Naive thymus-derived CD8-positive, alpha-beta T cell (primary cell): Measurements from ENCODE around the gene TMEM184A. TPM values are rescaled to one million over a fixed set of nuclear protein-coding genes. Genes with fewer than 3 reads are reported as not detected.

Source experiments
- ATAC-seq, 2 donors: fragments of 150-1000 bp; cut with Tn5 transposase in 1 of 2; sonication (Bioruptor Pico), chemical (Tn5 transposase) in 1 of 2; 1 replicate in 1 of 2; 2 replicates in 1 of 2; pipeline ENCODE4 v1.10.0; 2021; ENCODE audit warnings: mild to moderate bottlenecking in 2 of 2, moderate library complexity in 2 of 2
- POLR2A ChIA-PET: fragments of 350-600 bp; sonication (Branson Sonifier 250); formaldehyde crosslinking; loops from one replicate; lab custom pipeline; 2021; ENCODE audit warnings: antibody characterized with exemption; lab: Charles Lee
- DNase-seq, 10 donors: peaks; one replicate each; pipeline versions ENCODE4 v3.0.0 to v3.0.0-alpha.2; 2020 to 2022
- H3K27ac Mint-ChIP-seq, 10 donors: one replicate each; pipeline ENCODE4 v1.8.0; 2020 to 2022; ENCODE audit warnings: mild to moderate bottlenecking in 10 of 10, mixed read lengths in 10 of 10, moderate library complexity in 4 of 10, inconsistent platforms in 1 of 10
- H3K27me3 Mint-ChIP-seq, 5 donors: one replicate each; pipeline ENCODE4 v1.8.0; 2021 to 2022; ENCODE audit warnings: mixed read lengths in 5 of 5
- H3K36me3 Mint-ChIP-seq, 3 donors: one replicate each; pipeline ENCODE4 v1.8.0; 2020 to 2022; ENCODE audit warnings: mixed read lengths in 3 of 3, mild to moderate bottlenecking in 2 of 3, inconsistent platforms in 1 of 3
- H3K4me1 Mint-ChIP-seq, 4 donors: one replicate each; pipeline ENCODE4 v1.8.0; 2021 to 2022; ENCODE audit warnings: mixed read lengths in 4 of 4
- H3K4me3 Mint-ChIP-seq, 10 donors: one replicate each; pipeline ENCODE4 v1.8.0; 2020 to 2022; ENCODE audit warnings: mild to moderate bottlenecking in 10 of 10, mixed read lengths in 10 of 10, moderate library complexity in 6 of 10, inconsistent platforms in 1 of 10
- H3K9me3 Mint-ChIP-seq, 9 donors: one replicate each; pipeline ENCODE4 v1.8.0; 2020 to 2022; ENCODE audit warnings: mixed read lengths in 9 of 9, mild to moderate bottlenecking in 3 of 9, inconsistent platforms in 1 of 9, moderate library complexity in 1 of 9
- polyA plus RNA-seq, 3 donors: library from polyadenylated mRNA; unstranded; fragments of 300-500 nt; fragmentation: Illumina TruSeq; gene quantifications; one replicate each; pipeline ENCODE4 v1.2.3, GENCODE V29; 2021
- total RNA-seq, 8 experiments: library from RNA in 2 of 8; stranded (reverse) in 2 of 8; gene quantifications; one replicate each; pipeline ENCODE4 v1.2.3 and lab custom pipeline; 2021 to 2026

Gene TMEM184A
- total and polyA plus RNA-seq, 5 experiments from 2014 or later: 0.04 TPM; not detected in 4

- H3K4me3 Mint-ChIP-seq: peak overlapping the region; percentile 86 to 94 (median 91)
- H3K9me3 Mint-ChIP-seq: no peaks in the 10 kb centered on the region
- no peaks in the 10 kb centered on the region for H3K27me3 Mint-ChIP-seq
- H3K4me1 Mint-ChIP-seq: peaks cover 19 to 42% (median 35%) of the 10 kb centered on the region in 4 donors
- POLR2A ChIA-PET: interaction anchor here (1.0 to 4.3 kb wide), 9 partner anchors 8 to 820 kb away, joined by 4 to 29 read pairs (median 7); partner anchors contain the start of genes INTS1, PSMG3 and TMEM184A
- ATAC-seq (no peak), DNase-seq (no peak)
- peaks cover 0 to 16% (median 0%) of the 10 kb centered on the region in 3 donors for H3K36me3 Mint-ChIP-seq
- peak overlapping the region; percentile 91 to 98 (median 97) for H3K27ac Mint-ChIP-seq
Measured at GRCh38 chr7:1533547-1534329, 22.3 kb downstream of the TMEM184A start.

DNA sequence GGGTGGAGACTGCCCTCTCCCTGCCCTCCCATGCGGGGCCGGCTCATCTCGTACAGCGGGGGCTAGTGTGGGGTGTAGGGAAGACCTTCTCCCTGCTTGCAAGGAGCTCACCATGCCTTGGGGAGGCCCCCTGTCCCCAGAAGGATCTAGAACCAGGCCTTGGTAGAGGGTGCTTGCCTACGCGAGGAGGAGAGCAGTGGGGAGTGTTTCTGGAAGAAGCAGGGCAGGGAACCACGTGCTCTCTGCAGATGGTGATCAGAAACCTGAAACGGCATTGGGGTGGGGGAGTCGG, 22.8 kb downstream of the TMEM184A start:
- Mint-ChIP-seq H3K4me3 (peak overlapping the region; percentile 86 to 94 (median 91)), H3K36me3 (peaks cover 0 to 16% (median 0%) of the 10 kb centered on the region in 3 donors), H3K4me1 (peaks cover 19 to 42% (median 35%) of the 10 kb centered on the region in 4 donors), H3K27me3 (no peaks in the 10 kb centered on the region), H3K9me3 (no peaks in the 10 kb centered on the region), H3K27ac (peak overlapping the region; percentile 91 to 98 (median 97))
- POLR2A ChIA-PET: interaction anchor here (1.0 to 4.3 kb wide), 9 partner anchors 8 to 820 kb away, joined by 4 to 29 read pairs (median 7); partner anchors contain the start of genes INTS1, PSMG3 and TMEM184A
- ATAC-seq (no peak), DNase-seq (no peak)

DNA sequence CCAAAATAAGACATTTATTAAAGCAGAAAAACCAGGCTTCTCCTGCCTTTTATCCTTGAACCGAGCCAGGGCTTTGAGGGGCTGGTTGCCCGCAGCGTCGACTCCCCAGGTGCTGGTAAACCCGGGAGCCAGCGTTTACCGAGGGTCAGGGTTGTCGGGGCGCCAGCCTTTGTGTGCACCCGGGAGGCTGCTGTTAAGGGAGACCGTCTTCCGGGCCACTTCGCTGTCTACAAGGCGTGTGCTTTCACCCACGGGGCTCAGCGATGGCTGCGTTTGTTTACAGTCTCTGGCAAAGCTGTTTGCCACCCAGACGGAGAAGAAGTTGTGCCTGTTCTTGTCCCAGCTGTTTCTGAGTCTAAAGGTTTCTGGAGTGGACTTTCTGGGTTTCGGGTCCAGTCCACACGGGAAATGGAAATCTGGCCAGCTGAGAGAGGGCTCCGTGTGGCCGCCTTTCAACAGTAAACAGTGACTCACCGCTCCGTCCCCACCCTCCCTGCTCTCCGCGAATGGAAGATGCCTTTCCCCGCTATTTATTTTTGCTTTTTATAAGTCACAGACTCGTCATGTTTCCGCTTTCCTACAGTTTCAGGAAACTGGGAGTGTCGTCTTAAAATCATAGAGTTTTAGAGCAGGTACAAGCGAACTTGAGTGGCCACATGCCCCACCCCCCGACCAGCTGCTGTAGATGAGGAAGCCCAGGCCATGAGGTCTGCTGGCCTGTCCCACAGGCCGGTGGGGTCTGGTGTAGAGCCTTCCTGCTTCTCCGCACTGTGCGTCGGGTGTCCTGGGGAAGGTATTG, 23.4 kb downstream of the TMEM184A start:
- POLR2A ChIA-PET: interaction anchor here (1.1 to 4.3 kb wide), 8 partner anchors 9 to 821 kb away, joined by 3 to 29 read pairs (median 7); partner anchors contain the start of genes INTS1, PSMG3 and TMEM184A
- DNase-seq (peak in 9 of 10 donors; percentile 37 to 72 (median 55)), ATAC-seq (peak; percentile 51 to 59)
- Mint-ChIP-seq H3K36me3 (peaks cover 0 to 14% (median 0%) of the 10 kb centered on the region in 3 donors), H3K4me3 (peak overlapping the region; percentile 86 to 94 (median 91)), H3K9me3 (no peaks in the 10 kb centered on the region), H3K27me3 (no peaks in the 10 kb centered on the region), H3K4me1 (peaks cover 17 to 42% (median 34%) of the 10 kb centered on the region in 4 donors), H3K27ac (peak overlapping the region; percentile 91 to 98 (median 97))

- Mint-ChIP-seq H3K4me3 (peak overlapping the region; percentile 86 to 94 (median 91)), H3K4me1 (peaks cover 17 to 42% (median 34%) of the 10 kb centered on the region in 4 donors), H3K9me3 (no peaks in the 10 kb centered on the region), H3K36me3 (peaks cover 0 to 14% (median 0%) of the 10 kb centered on the region in 3 donors), H3K27me3 (no peaks in the 10 kb centered on the region), H3K27ac (peak overlapping the region; percentile 91 to 98 (median 97))
- POLR2A ChIA-PET: interaction anchor here (1.1 to 4.3 kb wide), 6 partner anchors 12 to 568 kb away, joined by 3 to 29 read pairs (median 8); partner anchors contain the start of genes INTS1, PSMG3 and TMEM184A
- DNase-seq: peak in 3 of 10 donors; percentile 16 to 35 (median 34)
- peak; percentile 11 to 12 for ATAC-seq
Measured at GRCh38 chr7:1531979-1532455, 24.0 kb downstream of the TMEM184A start.

DNA sequence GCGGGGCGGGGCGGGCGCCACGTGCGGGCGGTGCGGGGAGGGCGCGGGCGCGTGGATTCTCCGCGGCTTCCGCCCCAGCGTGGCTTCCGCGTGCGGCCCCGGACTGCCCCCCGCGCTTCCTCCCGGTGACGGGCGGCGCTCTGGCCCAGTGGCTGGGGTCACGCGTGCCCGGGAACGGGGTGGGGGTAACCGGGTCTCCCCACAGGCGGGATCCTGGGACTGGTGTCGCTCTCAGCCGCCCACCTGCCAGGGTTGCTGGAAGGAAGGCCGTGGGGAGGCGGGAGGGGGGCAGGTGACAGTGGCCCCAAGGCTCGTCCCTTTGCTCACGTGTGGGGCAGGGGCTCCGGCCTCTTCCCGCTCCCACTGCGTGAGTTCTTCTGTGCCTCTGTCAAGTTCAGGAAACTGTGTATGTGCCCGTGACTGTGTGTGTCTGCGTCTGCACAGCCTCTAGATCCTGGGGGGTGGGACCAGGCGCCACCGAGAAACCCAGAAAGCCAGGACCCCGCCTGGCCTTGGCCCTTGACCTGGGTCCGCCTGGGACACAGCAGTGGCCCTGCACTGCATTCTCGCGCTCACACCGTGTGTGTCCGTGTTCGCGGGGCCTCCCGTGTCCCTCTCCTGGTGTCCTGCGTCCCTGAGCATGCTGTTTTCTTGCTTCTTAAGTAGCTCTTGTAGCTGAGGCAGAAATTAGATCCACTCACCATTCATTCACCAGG, 24.6 kb downstream of the TMEM184A start:
- Mint-ChIP-seq H3K4me1 (peaks cover 19 to 39% (median 33%) of the 10 kb centered on the region in 4 donors), H3K4me3 (peak overlapping the region; percentile 86 to 94 (median 91)), H3K9me3 (no peaks in the 10 kb centered on the region), H3K27ac (peak overlapping the region; percentile 91 to 98 (median 97)), H3K36me3 (peaks cover 0 to 14% (median 0%) of the 10 kb centered on the region in 3 donors), H3K27me3 (peaks cover 0 to 4% (median 3%) of the 10 kb centered on the region in 5 donors)
- ATAC-seq (peak; percentile 39 to 42), DNase-seq (peak in 9 of 10 donors; percentile 17 to 70 (median 56))
- POLR2A ChIA-PET: interaction anchor here (1.1 to 4.3 kb wide), 5 partner anchors 12 to 568 kb away, joined by 3 to 29 read pairs (median 9); partner anchors contain the start of genes INTS1 and TMEM184A

GRCh38 chr7:1530946-1531262, 25.1 kb downstream of the TMEM184A start:
- Mint-ChIP-seq H3K4me1 (peaks cover 19 to 36% (median 31%) of the 10 kb centered on the region in 4 donors), H3K27ac (no peak overlapping the region), H3K36me3 (peaks cover 0 to 14% (median 0%) of the 10 kb centered on the region in 3 donors), H3K9me3 (no peaks in the 10 kb centered on the region), H3K27me3 (peaks cover 0 to 4% (median 3%) of the 10 kb centered on the region in 5 donors), H3K4me3 (no peak overlapping the region)
- POLR2A ChIA-PET: interaction anchor here (1.1 to 3.9 kb wide), 3 partner anchors 22 to 25 kb away, joined by 5 to 13 read pairs (median 9); partner anchors contain the start of gene TMEM184A
- DNase-seq: peak in 3 of 10 donors; percentile 22 to 55 (median 49)
- peak; percentile 42 to 62 for ATAC-seq

- DNase-seq (no peak), ATAC-seq (no peak)
- Mint-ChIP-seq H3K4me1 (peaks cover 18 to 33% (median 28%) of the 10 kb centered on the region in 4 donors), H3K36me3 (peaks cover 0 to 4% (median 0%) of the 10 kb centered on the region in 3 donors), H3K9me3 (no peaks in the 10 kb centered on the region), H3K4me3 (peak overlapping the region; percentile 53 to 86 (median 64)), H3K27ac (peak overlapping the region; percentile 66 to 94 (median 86)), H3K27me3 (peaks cover 0 to 4% (median 3%) of the 10 kb centered on the region in 5 donors)
- POLR2A ChIA-PET: interaction anchor here (1.1 to 1.6 kb wide), 2 partner anchors 17 to 24 kb away, joined by 5 to 6 read pairs; no protein-coding TSS in a partner anchor
Measured at GRCh38 chr7:1529383-1530116, 26.5 kb downstream of the TMEM184A start.

GRCh38 chr7:1526271-1526754, 29.7 kb downstream of the TMEM184A start:
- H3K27ac Mint-ChIP-seq: no peak overlapping the region
- POLR2A ChIA-PET: no interaction called here
- H3K27me3 Mint-ChIP-seq: peaks cover 0 to 4% (median 3%) of the 10 kb centered on the region in 5 donors
- no peak for DNase-seq
- H3K4me1 Mint-ChIP-seq: peaks cover 0 to 4% (median 3%) of the 10 kb centered on the region in 4 donors
- no peak for ATAC-seq
- no peaks in the 10 kb centered on the region for H3K9me3 Mint-ChIP-seq
- no peak overlapping the region for H3K4me3 Mint-ChIP-seq
- H3K36me3 Mint-ChIP-seq: no peaks in the 10 kb centered on the region

DNA sequence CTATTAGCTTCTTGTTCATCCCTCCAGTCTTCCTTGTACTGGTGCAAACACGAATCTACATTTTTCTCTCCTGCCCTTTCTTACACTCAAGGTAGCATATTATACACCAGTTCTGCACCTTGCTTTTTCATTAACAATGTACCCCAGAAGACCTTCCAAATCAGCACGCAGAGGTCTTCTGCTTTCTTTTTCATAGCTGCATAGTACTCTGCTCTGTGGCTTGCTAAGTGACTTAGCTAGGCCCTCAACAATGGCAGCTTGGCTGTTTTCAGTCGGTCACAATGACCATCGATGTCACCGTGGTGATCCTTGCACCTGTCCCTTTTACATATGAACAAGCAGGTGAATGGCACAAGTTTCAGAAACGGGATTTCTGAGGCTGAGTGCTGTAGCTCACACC, 30.6 kb downstream of the TMEM184A start:
- no peak for DNase-seq
- POLR2A ChIA-PET: no interaction called here
- peaks cover 0 to 4% (median 3%) of the 10 kb centered on the region in 5 donors for H3K27me3 Mint-ChIP-seq
- H3K9me3 Mint-ChIP-seq: no peaks in the 10 kb centered on the region
- no peak overlapping the region for H3K4me3 Mint-ChIP-seq
- no peaks in the 10 kb centered on the region for H3K36me3 Mint-ChIP-seq
- no peak for ATAC-seq
- H3K4me1 Mint-ChIP-seq: peaks cover 0 to 4% (median 3%) of the 10 kb centered on the region in 4 donors
- peak overlapping the region in 2 of 10 donors; percentile 15 to 38 for H3K27ac Mint-ChIP-seq

DNA sequence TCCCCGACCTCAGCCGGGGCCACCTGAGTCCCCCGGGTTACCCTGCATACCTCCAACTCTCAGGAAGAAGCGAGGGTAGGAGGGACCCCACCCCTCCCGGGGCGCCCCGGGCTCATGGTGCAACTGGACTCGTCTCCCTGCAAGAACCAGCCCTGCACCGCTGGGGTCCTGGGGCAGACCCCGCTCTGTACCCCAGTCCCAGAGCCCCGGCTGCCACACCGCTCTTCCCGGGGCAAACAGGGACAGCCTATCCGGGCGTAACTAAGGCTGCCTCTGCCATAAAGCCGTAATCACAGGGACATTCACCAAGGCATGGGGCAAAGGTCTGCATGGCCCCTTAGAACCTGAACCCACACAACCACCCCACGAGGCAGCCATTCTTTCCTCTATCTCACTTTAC, 32.2 kb downstream of the TMEM184A start:
- no peak overlapping the region for H3K27ac Mint-ChIP-seq
- H3K36me3 Mint-ChIP-seq: peaks cover 0 to 6% (median 0%) of the 10 kb centered on the region in 3 donors
- no peak for ATAC-seq
- no peak for DNase-seq
- H3K9me3 Mint-ChIP-seq: peaks cover 0 to 9% (median 0%) of the 10 kb centered on the region in 9 donors
- no peak overlapping the region for H3K4me3 Mint-ChIP-seq
- H3K27me3 Mint-ChIP-seq: peaks cover 0 to 4% (median 3%) of the 10 kb centered on the region in 5 donors
- H3K4me1 Mint-ChIP-seq: peaks cover 0 to 2% (median 0%) of the 10 kb centered on the region in 4 donors
- POLR2A ChIA-PET: no interaction called here

DNA sequence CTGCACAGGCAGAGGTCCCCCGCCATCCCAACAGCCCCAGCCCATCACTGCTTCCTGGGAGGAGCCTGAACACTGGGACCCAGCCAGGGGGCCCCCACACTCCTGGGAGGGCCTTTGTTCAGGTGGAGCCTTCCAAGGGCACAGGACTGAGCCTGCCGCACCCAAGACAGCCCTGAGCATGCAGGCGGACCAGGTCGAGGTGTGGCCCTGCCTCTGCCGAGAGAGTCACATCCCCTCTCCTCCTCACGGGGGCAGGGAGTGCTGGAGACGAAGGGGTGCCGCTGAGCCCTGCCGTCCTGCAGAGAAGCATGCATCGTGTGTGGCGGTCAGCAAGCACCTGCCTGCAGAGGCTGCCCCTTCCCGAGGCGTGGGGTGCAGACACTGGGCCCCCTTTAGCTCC, 32.8 kb downstream of the TMEM184A start:
- H3K36me3 Mint-ChIP-seq: peaks cover 0 to 6% (median 0%) of the 10 kb centered on the region in 3 donors
- DNase-seq (no peak), ATAC-seq (no peak)
- H3K27ac Mint-ChIP-seq: no peak overlapping the region
- H3K9me3 Mint-ChIP-seq: peaks cover 0 to 9% (median 0%) of the 10 kb centered on the region in 9 donors
- POLR2A ChIA-PET: no interaction called here
- H3K27me3 Mint-ChIP-seq: peaks cover 0 to 4% (median 3%) of the 10 kb centered on the region in 5 donors
- H3K4me1 Mint-ChIP-seq: peaks cover 0 to 2% (median 0%) of the 10 kb centered on the region in 4 donors
- H3K4me3 Mint-ChIP-seq: no peak overlapping the region
